Activated CD8-positive, alpha-beta memory T cell treated with anti-CD3 and anti-CD28 coated beads, Interleukin-2, amount 50 U/mL, for 4 hours (primary cell): Measurements from ENCODE around the gene PSMD4.

ENCODE experiments used
- DNase-seq: peaks from one replicate; pipeline ENCODE4 v3.0.0-alpha.2; 2020

PSMD4 gene

GRCh38 chr1:151311011-151311410 is 56.5 kb downstream of the PSMD4 start:
- DNase-seq: no peak

- peak; percentile 79 for DNase-seq
These were observed 57.2 kb downstream of the PSMD4 start for GRCh38 chr1:151311589-151312331.

- DNase-seq: no peak
These were observed 57.9 kb downstream of the PSMD4 start for GRCh38 chr1:151312411-151312810.

- no peak for DNase-seq
These were observed 58.3 kb downstream of the PSMD4 start for GRCh38 chr1:151312826-151313225.

GRCh38 chr1:151313501-151313900 is 59.0 kb downstream of the PSMD4 start:
- DNase-seq: no peak

- no peak for DNase-seq
These were observed 59.8 kb downstream of the PSMD4 start for GRCh38 chr1:151314137-151314875.

- no peak for DNase-seq
These were observed 61.2 kb downstream of the PSMD4 start for GRCh38 chr1:151315565-151316235.
